ENCODE data around the gene BCOR. TPM values are rescaled to one million over a fixed set of nuclear protein-coding genes. Genes with fewer than 3 reads are reported as not detected.

The BCOR gene
- total and polyA plus RNA-seq, 2 donors (not counting 1 experiment from before 2014, with no cell fraction given), result 3.0 to 5.8 TPM

- Histone ChIP-seq H3K4me2 (ENCODE audit: extremely low read depth, insufficient read depth, low read length) (peak overlapping the region; percentile 64), H3K4me3 (replicated peaks in 1 of 4; ENCODE audit: control extremely low read depth in 1 of 4, insufficient read depth in 1 of 4, low read depth in 3 of 4, low read length in 4 of 4) (peak overlapping the region; percentile 22 to 56 (median 33)), H3K9ac (ENCODE audit: insufficient read depth, low read length) (peak overlapping the region; percentile 30), H3K27me3 (ENCODE audit: control insufficient read depth, insufficient read depth, low read length) (no peaks in the 10 kb centered on the region), H3K36me3 (ENCODE audit: control insufficient read depth, insufficient read depth, low read length) (no peaks in the 10 kb centered on the region), H4K20me1 (ENCODE audit: control insufficient read depth, extremely low read depth, insufficient read depth, low read length) (no peaks in the 10 kb centered on the region), H3K79me2 (ENCODE audit: control insufficient read depth, insufficient read depth, low read length) (no peaks in the 10 kb centered on the region), H2AFZ (ENCODE audit: low read length) (no peak overlapping the region), H3K9me3 (ENCODE audit: control insufficient read depth, insufficient read depth, low read depth, low read length) (no peaks in the 10 kb centered on the region), H3K4me1 (ENCODE audit: control insufficient read depth, extremely low read depth, insufficient read depth, low read length) (no peaks in the 10 kb centered on the region), H3K27ac (ENCODE audit: insufficient read depth, low read length) (no peak overlapping the region)
- DNase-seq (ENCODE audit: low read depth in 2 of 2), result peak in 1 of 2 donors; percentile 67
- TF ChIP-seq CTCF (conservative IDR thresholded peaks at IDR 0.05 in 1 of 2, IDR thresholded peaks at IDR 0.05 in 1 of 2; ENCODE audit: low read depth in 1 of 2, low read length in 2 of 2) (no peak), EZH2 (IDR thresholded peaks at IDR 0.05; ENCODE audit: low read length, missing control alignments) (no peak)
Measured at GRCh38 chrX:40146262-40147125, 48.7 kb upstream of the BCOR start.

- DNase-seq (ENCODE audit: low read depth in 2 of 2), result no peak
- Histone ChIP-seq H3K9me3 (ENCODE audit: control insufficient read depth, insufficient read depth, low read depth, low read length) (no peaks in the 10 kb centered on the region), H3K4me1 (ENCODE audit: control insufficient read depth, extremely low read depth, insufficient read depth, low read length) (no peaks in the 10 kb centered on the region), H3K27ac (ENCODE audit: insufficient read depth, low read length) (no peak overlapping the region), H3K4me2 (ENCODE audit: extremely low read depth, insufficient read depth, low read length) (peak overlapping the region; percentile 64), H3K27me3 (ENCODE audit: control insufficient read depth, insufficient read depth, low read length) (no peaks in the 10 kb centered on the region), H3K36me3 (ENCODE audit: control insufficient read depth, insufficient read depth, low read length) (no peaks in the 10 kb centered on the region), H2AFZ (ENCODE audit: low read length) (no peak overlapping the region), H3K9ac (ENCODE audit: insufficient read depth, low read length) (peak overlapping the region; percentile 30), H3K4me3 (replicated peaks in 1 of 4; ENCODE audit: control extremely low read depth in 1 of 4, insufficient read depth in 1 of 4, low read depth in 3 of 4, low read length in 4 of 4) (peak overlapping the region; percentile 22 to 56 (median 34)), H4K20me1 (ENCODE audit: control insufficient read depth, extremely low read depth, insufficient read depth, low read length) (no peaks in the 10 kb centered on the region), H3K79me2 (ENCODE audit: control insufficient read depth, insufficient read depth, low read length) (no peaks in the 10 kb centered on the region)
- TF ChIP-seq EZH2 (IDR thresholded peaks at IDR 0.05; ENCODE audit: low read length, missing control alignments) (no peak), CTCF (conservative IDR thresholded peaks at IDR 0.05 in 1 of 2, IDR thresholded peaks at IDR 0.05 in 1 of 2; ENCODE audit: low read depth in 1 of 2, low read length in 2 of 2) (no peak)
Measured at GRCh38 chrX:40145923-40146261, 48.1 kb upstream of the BCOR start.

GRCh38 chrX:40145001-40145922, 47.5 kb upstream of the BCOR start:
- H3K9me3 ChIP-seq (ENCODE audit: control insufficient read depth, insufficient read depth, low read depth, low read length), result no peaks in the 10 kb centered on the region
- no peak overlapping the region for H2AFZ ChIP-seq (ENCODE audit: low read length)
- H3K27ac ChIP-seq (ENCODE audit: insufficient read depth, low read length), result no peak overlapping the region
- H3K4me3 ChIP-seq (replicated peaks in 1 of 4; ENCODE audit: control extremely low read depth in 1 of 4, insufficient read depth in 1 of 4, low read depth in 3 of 4, low read length in 4 of 4), result peak overlapping the region in 3 of 4 experiments; percentile 16 to 56 (median 37)
- H3K9ac ChIP-seq (ENCODE audit: insufficient read depth, low read length), result no peak overlapping the region
- H3K27me3 ChIP-seq (ENCODE audit: control insufficient read depth, insufficient read depth, low read length), result no peaks in the 10 kb centered on the region
- TF ChIP-seq CTCF (conservative IDR thresholded peaks at IDR 0.05 in 1 of 2, IDR thresholded peaks at IDR 0.05 in 1 of 2; ENCODE audit: low read depth in 1 of 2, low read length in 2 of 2), result no peak
- no peak for TF ChIP-seq EZH2 (IDR thresholded peaks at IDR 0.05; ENCODE audit: low read length, missing control alignments)
- DNase-seq (ENCODE audit: low read depth in 2 of 2), result no peak
- H3K4me2 ChIP-seq (ENCODE audit: extremely low read depth, insufficient read depth, low read length), result peak overlapping the region; percentile 64
- no peaks in the 10 kb centered on the region for H3K36me3 ChIP-seq (ENCODE audit: control insufficient read depth, insufficient read depth, low read length)
- no peaks in the 10 kb centered on the region for H3K4me1 ChIP-seq (ENCODE audit: control insufficient read depth, extremely low read depth, insufficient read depth, low read length)
- H3K79me2 ChIP-seq (ENCODE audit: control insufficient read depth, insufficient read depth, low read length), result no peaks in the 10 kb centered on the region
- no peaks in the 10 kb centered on the region for H4K20me1 ChIP-seq (ENCODE audit: control insufficient read depth, extremely low read depth, insufficient read depth, low read length)

Data from fibroblast of lung (primary cell).